HG02678 (cell line): ENCODE data around the gene CLTC.

Experiments used
- ATAC-seq: cut with Tn5 transposase; IDR thresholded peaks from one replicate; pipeline ENCODE4 v1.9.1; 2021; ENCODE audit warnings: mild to moderate bottlenecking, moderate library complexity; ENCODE audit not compliant: unreplicated experiment

CLTC gene

DNA sequence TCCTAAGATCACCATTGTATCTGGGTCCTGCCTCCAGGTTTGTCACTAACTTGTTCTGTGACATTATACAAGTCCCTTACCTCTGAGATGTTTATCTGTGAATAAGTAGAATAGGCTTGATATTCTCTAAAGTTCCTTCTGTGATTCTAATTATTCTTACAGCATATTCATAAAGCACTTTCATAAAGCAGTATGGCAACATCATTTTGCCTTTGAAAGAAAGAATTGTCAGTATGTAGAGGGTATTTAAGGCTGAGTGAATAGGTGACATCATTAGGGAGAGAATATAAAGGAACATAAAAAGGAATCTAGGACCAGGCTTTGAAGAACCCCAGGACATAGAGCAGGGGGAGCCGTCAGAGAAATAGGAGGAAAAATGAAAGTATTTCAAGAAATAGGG lies 103.3 kb downstream of the CLTC start:
- ATAC-seq = no peak

DNA sequence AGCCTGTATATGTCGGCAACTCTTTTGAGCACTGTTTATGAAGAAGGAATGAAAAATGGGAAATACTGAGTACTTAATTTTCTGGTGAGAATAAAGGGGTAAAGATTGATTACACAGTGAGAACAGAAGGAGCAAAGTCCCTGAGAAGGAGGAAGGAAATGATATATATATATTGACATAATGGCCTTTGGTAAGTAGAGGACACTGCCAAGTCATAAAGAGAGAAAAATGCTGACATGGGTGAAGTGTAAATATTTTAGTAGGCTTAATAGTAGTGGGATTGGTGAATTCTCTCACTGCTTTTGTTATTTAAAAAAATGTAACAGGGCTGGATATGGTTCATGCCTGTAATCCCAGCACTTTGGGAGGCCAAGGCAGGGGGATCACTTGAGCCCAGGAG lies 103.9 kb downstream of the CLTC start:
- no peak for ATAC-seq

DNA sequence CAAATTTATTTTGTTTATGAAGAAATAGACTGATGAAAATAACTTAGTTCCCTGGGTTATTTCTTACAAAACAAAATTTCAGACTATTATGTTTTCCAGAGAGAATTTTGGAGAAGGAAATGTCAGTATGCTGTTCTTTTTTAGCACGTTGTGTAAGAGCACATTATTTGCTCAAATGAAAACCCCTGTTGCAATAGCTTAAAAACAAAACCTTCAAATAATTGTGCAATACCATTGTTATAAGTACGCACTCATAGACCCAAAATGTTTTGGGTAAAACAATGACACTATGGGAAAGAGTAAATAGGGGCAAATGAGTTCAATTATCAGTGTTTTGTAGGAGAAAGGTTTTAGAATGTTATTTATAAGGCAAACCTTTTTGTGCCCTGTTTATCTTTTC lies 106.0 kb downstream of the CLTC start:
- ATAC-seq = no peak

DNA sequence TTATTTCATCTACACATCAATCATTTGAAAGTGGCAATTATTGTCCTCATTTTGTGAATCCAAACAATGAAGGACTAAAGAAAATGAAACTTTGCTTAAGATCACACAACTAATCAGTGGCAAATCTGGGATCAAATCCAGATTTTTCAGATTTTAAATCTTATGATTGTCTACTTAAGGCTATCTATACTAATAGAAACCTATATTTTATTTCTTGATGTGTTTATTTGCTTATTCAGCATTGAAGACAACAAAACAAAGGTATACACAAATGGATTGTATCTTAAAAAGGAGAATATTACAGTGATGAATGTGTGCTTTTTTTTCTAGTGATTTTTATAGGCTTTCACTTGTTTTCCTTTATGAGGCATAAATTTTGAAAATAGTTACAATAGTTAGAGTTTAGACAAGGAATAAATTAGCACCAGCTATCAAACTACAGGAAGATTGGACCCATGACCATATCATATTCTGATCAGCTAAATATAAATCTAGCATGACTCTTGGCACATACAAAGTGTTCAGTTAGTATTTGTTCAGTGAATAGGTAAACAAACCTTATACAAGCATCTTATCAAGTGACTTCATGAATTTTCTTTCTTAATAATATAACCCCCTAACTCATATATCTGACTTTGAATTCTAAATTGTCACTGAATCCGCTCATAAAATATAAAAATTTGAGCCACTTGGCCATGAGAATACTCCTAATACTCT lies 108.3 kb downstream of the CLTC start:
- ATAC-seq = no peak

DNA sequence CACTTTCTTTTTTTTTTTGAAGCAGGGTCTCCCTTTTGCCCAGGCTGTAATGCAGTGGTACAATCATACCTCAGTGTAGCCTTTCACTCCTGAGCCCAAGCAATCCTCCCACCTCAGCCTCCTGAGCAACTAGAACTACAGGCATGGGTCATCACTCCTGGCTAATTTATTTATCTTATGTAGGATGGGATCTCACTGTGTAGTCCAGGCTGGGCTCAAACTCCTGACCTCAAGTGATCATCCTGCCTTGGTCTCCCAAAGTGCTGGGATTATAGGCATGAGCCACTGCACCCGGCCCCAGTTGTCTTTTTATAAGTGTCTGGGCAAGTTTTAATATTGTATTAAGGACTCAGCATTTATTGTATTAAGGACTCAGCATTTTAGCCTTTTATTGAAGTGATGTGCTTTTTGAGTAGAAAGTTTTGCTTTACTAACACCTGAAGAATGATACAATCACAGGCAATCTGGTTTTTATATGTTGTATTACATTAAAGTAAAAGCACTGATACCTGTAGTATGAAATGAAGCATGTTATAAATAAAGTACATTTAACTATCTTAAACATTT lies 110.7 kb downstream of the CLTC start:
- no peak for ATAC-seq

DNA sequence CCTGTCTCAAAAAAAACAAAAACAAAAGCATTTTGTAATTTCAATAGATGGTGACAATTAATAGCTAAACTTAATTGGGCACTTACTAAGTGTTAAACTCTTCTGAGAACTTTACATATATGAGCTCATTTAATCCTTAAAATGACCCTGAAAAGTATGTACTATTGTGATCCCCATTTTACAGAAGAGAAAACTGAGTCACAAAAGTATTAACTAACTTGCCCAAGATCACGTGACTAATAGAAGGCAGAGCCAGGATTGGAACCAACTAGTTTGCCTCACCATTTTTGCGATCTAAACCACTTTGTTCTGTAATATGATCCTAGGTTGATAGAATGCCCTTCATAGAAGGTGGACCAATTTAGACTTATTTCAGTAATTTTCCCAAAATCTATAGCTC lies 114.0 kb downstream of the CLTC start:
- no peak for ATAC-seq

DNA sequence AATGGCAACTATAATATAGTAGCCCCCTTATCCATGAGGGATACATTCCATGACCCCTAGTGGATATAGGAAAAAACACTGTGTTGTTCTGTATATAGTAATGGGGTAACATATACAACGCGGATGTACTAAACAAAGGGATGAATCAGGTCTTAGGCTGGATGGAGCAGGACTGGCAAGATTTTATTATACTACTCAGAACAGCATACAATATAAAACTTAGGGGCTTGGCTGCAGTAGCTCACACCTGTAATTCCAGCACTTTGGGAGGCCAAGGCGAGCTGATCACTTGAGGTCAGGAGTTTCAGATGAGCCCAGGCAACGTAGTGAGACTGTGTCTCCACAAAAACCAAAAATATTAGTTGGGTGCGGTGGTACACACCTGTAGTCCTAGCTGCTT lies 114.5 kb downstream of the CLTC start:
- ATAC-seq = no peak

DNA sequence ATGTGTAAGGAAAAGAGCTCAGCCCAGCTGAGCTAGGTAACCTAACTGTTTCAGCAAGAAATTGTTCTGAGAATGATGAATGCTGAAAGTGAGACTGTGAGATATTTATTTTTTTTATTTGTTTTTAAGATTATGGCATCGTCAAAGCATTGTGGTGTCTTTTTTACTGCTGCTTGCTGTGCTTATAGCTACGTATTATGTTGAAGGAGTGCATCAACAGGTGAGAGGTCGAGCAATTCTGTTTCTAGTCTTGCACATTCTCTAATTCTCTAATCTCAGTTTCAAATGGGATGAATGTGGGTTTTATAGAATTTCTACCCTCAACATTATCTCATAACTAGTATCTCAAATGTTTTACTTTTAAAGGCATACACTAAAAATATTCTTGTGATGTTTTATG lies 117.6 kb downstream of the CLTC start:
- ATAC-seq = no peak

DNA sequence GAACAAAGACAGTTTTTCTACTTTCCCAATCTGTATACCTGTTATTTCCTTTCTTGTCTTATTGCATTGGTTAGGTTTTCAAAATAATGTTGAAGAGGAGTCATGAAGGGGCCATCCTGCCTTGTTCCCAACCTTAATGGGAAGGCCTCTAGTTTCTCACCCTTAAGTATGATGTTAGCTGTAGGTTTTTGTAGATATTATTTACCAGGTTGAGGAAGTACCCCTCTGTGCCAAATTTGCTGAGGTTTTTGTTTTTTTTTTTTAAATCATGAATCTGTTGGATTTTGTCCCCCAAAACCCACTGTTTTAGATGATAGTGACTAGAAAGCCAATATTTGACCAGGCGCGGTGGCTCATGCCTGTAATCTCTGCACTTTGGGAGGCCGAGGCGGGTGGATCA lies 124.1 kb downstream of the CLTC start:
- no peak for ATAC-seq

DNA sequence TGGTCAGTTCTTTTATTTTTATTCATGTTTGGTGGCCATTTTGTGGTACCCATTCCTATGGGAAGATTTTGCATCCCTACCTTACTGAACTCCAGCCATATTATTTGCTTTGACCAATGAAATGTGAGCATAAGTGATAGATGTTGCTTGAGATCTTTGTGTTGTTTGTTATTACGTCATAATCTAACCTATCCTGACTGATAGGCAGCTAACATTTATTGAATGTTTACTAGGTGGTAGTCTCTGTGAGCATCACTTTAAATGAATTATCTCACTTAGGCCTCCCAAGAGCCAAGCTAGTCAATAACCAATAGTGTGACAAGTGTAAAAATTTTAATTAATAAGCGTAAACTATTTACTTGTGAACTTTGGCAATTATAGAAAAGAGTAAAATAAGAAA lies 125.3 kb downstream of the CLTC start:
- no peak for ATAC-seq
